ENCODE measurements around the gene CD86.

Gene CD86

GRCh38 chr3:122169911-122170310, 114.7 kb downstream of the CD86 start:
- DNase-seq: no peak

Data from activated CD4-positive, CD25-positive, alpha-beta regulatory T cell treated with anti-CD3 and anti-CD28 coated beads, Interleukin-2, amount 50 U/mL, for 72 hours (primary cell).